Measurements from ENCODE around the gene SLC35B2.

The SLC35B2 gene

GRCh38 chr6:44298055-44298803, 40.9 kb upstream of the SLC35B2 start (continued):
- TF ChIP-seq, protein P1, sequence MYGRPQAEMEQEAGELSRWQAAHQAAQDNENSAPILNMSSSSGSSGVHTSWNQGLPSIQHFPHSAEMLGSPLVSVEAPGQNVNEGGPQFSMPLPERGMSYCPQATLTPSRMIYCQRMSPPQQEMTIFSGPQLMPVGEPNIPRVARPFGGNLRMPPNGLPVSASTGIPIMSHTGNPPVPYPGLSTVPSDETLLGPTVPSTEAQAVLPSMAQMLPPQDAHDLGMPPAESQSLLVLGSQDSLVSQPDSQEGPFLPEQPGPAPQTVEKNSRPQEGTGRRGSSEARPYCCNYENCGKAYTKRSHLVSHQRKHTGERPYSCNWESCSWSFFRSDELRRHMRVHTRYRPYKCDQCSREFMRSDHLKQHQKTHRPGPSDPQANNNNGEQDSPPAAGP (tag by site-specific recombination; IDR thresholded peaks at IDR 0.05) = no peak
- TF ChIP-seq SCRT2 (tag by site-specific recombination; IDR thresholded peaks at IDR 0.05) = peak; percentile 17; the same call in 1 of the 2 replicates
- TF ChIP-seq ZSCAN30 (tag by site-specific recombination; IDR thresholded peaks at IDR 0.05) = no peak
- TF ChIP-seq, protein P2, sequence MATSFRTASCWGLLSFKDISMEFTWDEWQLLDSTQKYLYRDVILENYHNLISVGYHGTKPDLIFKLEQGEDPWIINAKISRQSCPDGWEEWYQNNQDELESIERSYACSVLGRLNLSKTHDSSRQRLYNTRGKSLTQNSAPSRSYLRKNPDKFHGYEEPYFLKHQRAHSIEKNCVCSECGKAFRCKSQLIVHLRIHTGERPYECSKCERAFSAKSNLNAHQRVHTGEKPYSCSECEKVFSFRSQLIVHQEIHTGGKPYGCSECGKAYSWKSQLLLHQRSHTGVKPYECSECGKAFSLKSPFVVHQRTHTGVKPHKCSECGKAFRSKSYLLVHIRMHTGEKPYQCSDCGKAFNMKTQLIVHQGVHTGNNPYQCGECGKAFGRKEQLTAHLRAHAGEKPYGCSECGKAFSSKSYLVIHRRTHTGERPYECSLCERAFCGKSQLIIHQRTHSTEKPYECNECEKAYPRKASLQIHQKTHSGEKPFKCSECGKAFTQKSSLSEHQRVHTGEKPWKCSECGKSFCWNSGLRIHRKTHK (tag by site-specific recombination; IDR thresholded peaks at IDR 0.05) = no peak
- no peak for TF ChIP-seq ZNF660 (tag by site-specific recombination; IDR thresholded peaks at IDR 0.05)
- no peak for TF ChIP-seq ZNF174 (tag by site-specific recombination; IDR thresholded peaks at IDR 0.05)
- no peak for TF ChIP-seq ZNF776 (tag by site-specific recombination; IDR thresholded peaks at IDR 0.05; ENCODE audit: borderline replicate concordance)
- TF ChIP-seq ZNF214 (tag by site-specific recombination; IDR thresholded peaks at IDR 0.05; ENCODE audit: borderline replicate concordance) = no peak
- no peak for TF ChIP-seq ZNF23 (tag by site-specific recombination; IDR thresholded peaks at IDR 0.05; ENCODE audit: borderline replicate concordance)
- TF ChIP-seq ZNF366 (tag by site-specific recombination; conservative IDR thresholded peaks at IDR 0.05) = no peak
- TF ChIP-seq GLI4 (tag by site-specific recombination; IDR thresholded peaks at IDR 0.05) = no peak

GRCh38 chr6:44297063-44298038, 40.0 kb upstream of the SLC35B2 start:
- Histone ChIP-seq H3K36me3 (ENCODE audit: control insufficient read depth in 2 of 2, insufficient read depth in 1 of 2, low read length in 2 of 2) (peaks cover 13 to 27% of the 10 kb centered on the region in 2 experiments; a peak in 1 of 3 replicates), H3K9me3 (ENCODE audit: control insufficient read depth, insufficient read depth, low read depth, low read length) (no peaks in the 10 kb centered on the region), H3K4me3 (ENCODE audit: low read depth, low read length) (peak overlapping the region; percentile 44), H3K27ac (ENCODE audit: extremely low read depth, low read depth, low read length) (no peak overlapping the region), H3K4me1 (ENCODE audit: control insufficient read depth, insufficient read depth, low read length) (no peaks in the 10 kb centered on the region; the same call in 1 of the 2 replicates)
- ChIA-PET CTCF (interaction anchor here (0.5 to 5.5 kb wide), 8 partner anchors 12 to 44 kb away, joined by 3 to 60 read pairs (median 6); partner anchors contain the start of gene AARS2), POLR2A (interaction anchor here (1.6 to 3.0 kb wide), 5 partner anchors 9 to 51 kb away, joined by 7 to 20 read pairs (median 13); partner anchors contain the start of genes AARS2 and HSP90AB1)
- TF ChIP-seq ZNF530 (tag by site-specific recombination; IDR thresholded peaks at IDR 0.05; ENCODE audit: low read depth) (no peak), ZNF174 (tag by site-specific recombination; IDR thresholded peaks at IDR 0.05) (no peak), YY2 (tag by site-specific recombination; IDR thresholded peaks at IDR 0.05) (no peak), ZNF623 (tag by site-specific recombination; IDR thresholded peaks at IDR 0.05) (no peak), ZSCAN16 (tag by site-specific recombination; IDR thresholded peaks at IDR 0.05) (no peak), ZNF548 (tag by site-specific recombination; IDR thresholded peaks at IDR 0.05) (no peak), GLIS2 (tag by site-specific recombination; IDR thresholded peaks at IDR 0.05) (peak; percentile 74), ZNF561 (tag by site-specific recombination; IDR thresholded peaks at IDR 0.05; ENCODE audit: borderline replicate concordance) (peak; percentile 46; the same call in 1 of the 2 replicates), ZNF335 (tag by site-specific recombination; conservative IDR thresholded peaks at IDR 0.05) (0 out of 2 replicates have a peak, but pooled peaks have one; percentile 11), PBX3 (CRISPR knock-in tag; IDR thresholded peaks at IDR 0.05) (peak; percentile 51; the same call in 1 of the 2 replicates), ZNF214 (tag by site-specific recombination; IDR thresholded peaks at IDR 0.05; ENCODE audit: borderline replicate concordance) (no peak), ZNF302 (tag by site-specific recombination; IDR thresholded peaks at IDR 0.05; ENCODE audit: low read depth) (no peak), ZBTB20 (tag by site-specific recombination; IDR thresholded peaks at IDR 0.05) (peak; percentile 58), ZSCAN18 (tag by site-specific recombination; IDR thresholded peaks at IDR 0.05) (no peak)
- TF ChIP-seq, protein P3, sequence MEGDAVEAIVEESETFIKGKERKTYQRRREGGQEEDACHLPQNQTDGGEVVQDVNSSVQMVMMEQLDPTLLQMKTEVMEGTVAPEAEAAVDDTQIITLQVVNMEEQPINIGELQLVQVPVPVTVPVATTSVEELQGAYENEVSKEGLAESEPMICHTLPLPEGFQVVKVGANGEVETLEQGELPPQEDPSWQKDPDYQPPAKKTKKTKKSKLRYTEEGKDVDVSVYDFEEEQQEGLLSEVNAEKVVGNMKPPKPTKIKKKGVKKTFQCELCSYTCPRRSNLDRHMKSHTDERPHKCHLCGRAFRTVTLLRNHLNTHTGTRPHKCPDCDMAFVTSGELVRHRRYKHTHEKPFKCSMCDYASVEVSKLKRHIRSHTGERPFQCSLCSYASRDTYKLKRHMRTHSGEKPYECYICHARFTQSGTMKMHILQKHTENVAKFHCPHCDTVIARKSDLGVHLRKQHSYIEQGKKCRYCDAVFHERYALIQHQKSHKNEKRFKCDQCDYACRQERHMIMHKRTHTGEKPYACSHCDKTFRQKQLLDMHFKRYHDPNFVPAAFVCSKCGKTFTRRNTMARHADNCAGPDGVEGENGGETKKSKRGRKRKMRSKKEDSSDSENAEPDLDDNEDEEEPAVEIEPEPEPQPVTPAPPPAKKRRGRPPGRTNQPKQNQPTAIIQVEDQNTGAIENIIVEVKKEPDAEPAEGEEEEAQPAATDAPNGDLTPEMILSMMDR (tag by site-specific recombination; IDR thresholded peaks at IDR 0.05) = no peak
- TF ChIP-seq, protein P4, sequence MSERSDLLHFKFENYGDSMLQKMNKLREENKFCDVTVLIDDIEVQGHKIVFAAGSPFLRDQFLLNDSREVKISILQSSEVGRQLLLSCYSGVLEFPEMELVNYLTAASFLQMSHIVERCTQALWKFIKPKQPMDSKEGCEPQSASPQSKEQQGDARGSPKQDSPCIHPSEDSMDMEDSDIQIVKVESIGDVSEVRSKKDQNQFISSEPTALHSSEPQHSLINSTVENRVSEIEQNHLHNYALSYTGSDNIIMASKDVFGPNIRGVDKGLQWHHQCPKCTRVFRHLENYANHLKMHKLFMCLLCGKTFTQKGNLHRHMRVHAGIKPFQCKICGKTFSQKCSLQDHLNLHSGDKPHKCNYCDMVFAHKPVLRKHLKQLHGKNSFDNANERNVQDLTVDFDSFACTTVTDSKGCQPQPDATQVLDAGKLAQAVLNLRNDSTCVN (tag by site-specific recombination; optimal IDR thresholded peaks at IDR 0.05) = peak; percentile 79

Measured in HEK293 (cell line).